Keratinocyte (primary cell): ENCODE results near the gene EXOC8.

Source experiments
- CTCF ChIP-seq, 3 experiments: IDR thresholded peaks in 1 of 3; conservative IDR thresholded peaks in 1 of 3; optimal IDR thresholded peaks in 1 of 3; 2 replicates in 2 of 3; 3 replicates in 1 of 3; pipeline versions ENCODE3 to v1.5.1; 2011; ENCODE audit warnings: low read length in 3 of 3, mild to moderate bottlenecking in 3 of 3, moderate library complexity in 2 of 3, control low read depth in 1 of 3, inconsistent platforms in 1 of 3; ENCODE audit not compliant: insufficient read depth in 2 of 3; ENCODE audit errors: extremely low read depth in 1 of 3
- EZH2 ChIP-seq: IDR thresholded peaks from one replicate; pipeline ENCODE4 v1.6.1; 2012; ENCODE audit warnings: inconsistent platforms, mild to moderate bottlenecking, low read length, moderate library complexity

GRCh38 chr1:231357187-231357772 is 19.6 kb upstream of the EXOC8 start:
- TF ChIP-seq CTCF (optimal IDR thresholded peaks at IDR 0.05 in 1 of 3, IDR thresholded peaks at IDR 0.05 in 1 of 3, conservative IDR thresholded peaks at IDR 0.05 in 1 of 3; ENCODE audit: extremely low read depth in 1 of 3, insufficient read depth in 2 of 3, low read length in 3 of 3) = no peak
- no peak for TF ChIP-seq EZH2
